K562 (cell line): ENCODE data around the gene CUTC. TPM values are rescaled to one million over a fixed set of nuclear protein-coding genes. Genes with fewer than 3 reads are reported as not detected.

Source experiments
- ATAC-seq: fragments of 200-7000 bp; cut with Tn5 transposase; 3 replicates; pipeline ENCODE4 v1.9.1; 2020; ENCODE audit warnings: moderate library complexity
- BruUV-seq: library from RNA; stranded (reverse); fragments of 400-500 nt; replicated peaks from 2 replicates; lab custom pipeline; 2021; lab: Mats Ljungman, UMichigan
- CTCF ChIA-PET: fragments of 300-600 bp; formaldehyde crosslinking; extraction: SDS; loops from one replicate; lab custom pipeline; 2021; ENCODE audit warnings: low intra/inter-chr PET ratio; lab: Yijun Ruan, JAX
- POLR2A ChIA-PET: fragments of 300-600, 350-650 bp; sonication (Branson Sonifier 250); formaldehyde crosslinking; extraction: SDS; loops from one replicate; lab custom pipeline; 2021; ENCODE audit warnings: antibody characterized with exemption, inconsistent platforms; lab: Yijun Ruan, JAX
- DNase-seq, 4 experiments: peaks; one replicate each; pipeline versions ENCODE4 v3.0.0 to v3.0.0-alpha.2; 2011 to 2018; ENCODE audit warnings: low spot score in 3 of 4, mixed read lengths in 3 of 4; ENCODE audit errors: extremely low read depth in 1 of 4
- FAIRE-seq: peaks from 2 replicates; lab custom pipeline; 2011; peaks lifted over from hg19 to GRCh38; lab: Jason Lieb, UNC
- H2AFZ ChIP-seq: 2 replicates; pipeline ENCODE4 v1.6.0; 2011; ENCODE audit warnings: low read depth, low read length, control low read depth, inconsistent platforms
- H3K27ac ChIP-seq: fragments of 200-600 bp; 3 replicates; pipeline ENCODE4 v1.8.0; 2011; ENCODE audit warnings: low read depth, mild to moderate bottlenecking, control low read depth, inconsistent platforms, low read length, moderate library complexity, mixed read lengths; ENCODE audit errors: extremely low read depth
- H3K27me3 ChIP-seq, 2 experiments: fragments of 300-600 bp in 1 of 2; 2 replicates in 1 of 2; 3 replicates in 1 of 2; pipeline versions ENCODE4 v1.6.0 to v1.8.0; 2011; ENCODE audit warnings: inconsistent platforms in 2 of 2, low read length in 2 of 2, mild to moderate bottlenecking in 1 of 2, mixed read lengths in 1 of 2, moderate library complexity in 1 of 2; ENCODE audit not compliant: control insufficient read depth in 2 of 2, insufficient read depth in 2 of 2
- H3K36me3 ChIP-seq: fragments of 300-600 bp; 3 replicates; pipeline ENCODE4 v1.8.0; 2011; ENCODE audit warnings: mild to moderate bottlenecking, low read length, inconsistent platforms; ENCODE audit not compliant: control insufficient read depth, insufficient read depth
- H3K4me1 ChIP-seq, 2 experiments: fragments of 200-600 bp in 1 of 2; replicated peaks in 1 of 2; 2 replicates in 1 of 2; 3 replicates in 1 of 2; pipeline versions ENCODE4 v1.5.1 to v1.8.0; 2011; ENCODE audit warnings: inconsistent platforms in 2 of 2, low read length in 2 of 2, mild to moderate bottlenecking in 1 of 2, mixed read lengths in 1 of 2, moderate library complexity in 1 of 2; ENCODE audit not compliant: control insufficient read depth in 2 of 2, insufficient read depth in 2 of 2
- H3K4me2 ChIP-seq: 2 replicates; pipeline ENCODE4 v1.6.1; 2011; ENCODE audit warnings: low read length, control low read depth, inconsistent platforms, mixed read lengths; ENCODE audit not compliant: insufficient read depth
- H3K4me3 ChIP-seq: fragments of 200-600 bp; sonication (generic), shearing (Covaris generic); 2 replicates; pipeline ENCODE4 v1.5.1; 2016; ENCODE audit warnings: control low read depth, inconsistent platforms
- H3K79me2 ChIP-seq: fragments of 200-600 bp; 3 replicates; pipeline ENCODE4 v1.8.0; 2011; ENCODE audit warnings: low read length, inconsistent platforms; ENCODE audit not compliant: control insufficient read depth, insufficient read depth
- H3K9ac ChIP-seq, 2 experiments: 2 replicates each; pipeline versions ENCODE4 v1.6.0 to v1.6.1; 2011; ENCODE audit warnings: low read depth in 2 of 2, low read length in 2 of 2, control low read depth in 1 of 2, inconsistent platforms in 1 of 2, mild to moderate bottlenecking in 1 of 2, mixed read lengths in 1 of 2; ENCODE audit not compliant: insufficient read depth in 1 of 2
- H3K9me1 ChIP-seq: one replicate; pipeline ENCODE4 v1.6.0; 2011; ENCODE audit warnings: inconsistent platforms, mild to moderate bottlenecking, low read length, moderate library complexity; ENCODE audit not compliant: control insufficient read depth, insufficient read depth
- H3K9me3 ChIP-seq: replicated peaks from 2 replicates; pipeline ENCODE4 v1.5.1; 2011; ENCODE audit warnings: low read depth, low read length, inconsistent platforms; ENCODE audit not compliant: control insufficient read depth, insufficient read depth
- H4K20me1 ChIP-seq: replicated peaks from 2 replicates; pipeline ENCODE4 v1.6.1; 2011; ENCODE audit warnings: low read length, inconsistent platforms, mixed read lengths; ENCODE audit not compliant: control insufficient read depth, insufficient read depth
- BRCA1 ChIP-seq, 2 experiments: fragments of 450-650 bp in 1 of 2; sonication (generic) in 1 of 2; formaldehyde crosslinking in 1 of 2; IDR thresholded peaks; 2 replicates each; pipeline versions ENCODE4 v1.5.0 to v1.6.1; 2017 to 2020; ENCODE audit warnings: mild to moderate bottlenecking in 1 of 2, missing genetic modification reagents in 1 of 2
- ETS2 ChIP-seq: IDR thresholded peaks from 2 replicates; pipeline ENCODE4 v1.6.1; 2016; ENCODE audit warnings: borderline replicate concordance, missing genetic modification characterization, mild to moderate bottlenecking, moderate library complexity, missing compliant biosample characterization; ENCODE audit not compliant: poor library complexity, severe bottlenecking
- MLX ChIP-seq, 2 experiments: fragments of 450-650 bp in 1 of 2; sonication (generic) in 1 of 2; formaldehyde crosslinking; conservative IDR thresholded peaks; 2 replicates each; pipeline versions ENCODE4 v1.4.0 to v1.8.1; 2020 to 2022; ENCODE audit warnings: mild to moderate bottlenecking in 1 of 2, missing genetic modification reagents in 1 of 2
- NCOR1 ChIP-seq: fragments of 450-650 bp; IDR thresholded peaks from 2 replicates; pipeline ENCODE4 v1.6.1; 2016; ENCODE audit warnings: mild to moderate bottlenecking, moderate library complexity
- RAD21 ChIP-seq, 2 experiments: fragments of 250-450 bp in 1 of 2; fragments of 450-650 bp in 1 of 2; sonication (Bioruptor Pico) in 1 of 2; formaldehyde crosslinking in 1 of 2; IDR thresholded peaks in 1 of 2; conservative IDR thresholded peaks in 1 of 2; 2 replicates each; pipeline versions ENCODE4 v1.4.0 to v1.8.0; 2020 to 2022; ENCODE audit warnings: mild to moderate bottlenecking in 2 of 2, moderate library complexity in 1 of 2
- RHOXF2B ChIP-seq: fragments of 250-450 bp; sonication (Bioruptor Pico); conservative IDR thresholded peaks from 2 replicates; pipeline ENCODE4 v1.5.1; 2021
- SMC3 ChIP-seq: conservative IDR thresholded peaks from 2 replicates; pipeline ENCODE4 v1.6.1; 2011; ENCODE audit warnings: low read depth, low read length, improper control_type of control experiment; ENCODE audit not compliant: insufficient read depth
- STAT5B ChIP-seq: fragments of 250-450 bp; sonication (Bioruptor Pico); IDR thresholded peaks from 2 replicates; pipeline ENCODE4 v1.8.0; 2021; ENCODE audit warnings: mild to moderate bottlenecking, inconsistent platforms
- ZNF316 ChIP-seq: fragments of 450-650 bp; IDR thresholded peaks from 2 replicates; pipeline ENCODE4 v1.6.1; 2016
- in situ Hi-C: fragments of 300-500 bp; cut with MboI; formaldehyde crosslinking; loops from 4 replicates; pipeline ENCODE4 v1.15.0; 2018; ENCODE audit warnings: inconsistent platforms, mixed read lengths
- intact Hi-C: fragments of 100-400 bp; cut with micrococcal nuclease; formaldehyde crosslinking; loops from 2 replicates; pipeline ENCODE4 v1.14.2; 2022
- polyA plus RNA-seq, 8 experiments: library from polyadenylated mRNA; depleted of rRNA in 4 of 8; stranded (reverse) in 5 of 8; unstranded in 3 of 8; fragments of >200 nt; fragmentation: Nextera tagmentation in 2 of 8; fragmentation: Illumina TruSeq in 1 of 8; extraction: Ambion mirVana in 2 of 8; extraction: Trizol in 1 of 8; gene quantifications; 2 replicates each; pipeline versions ENCODE4 v1.2.1 to v1.2.3, GENCODE V29; 2011 to 2014; ENCODE audit warnings: inconsistent platforms in 1 of 8, missing spikeins in 1 of 8
- total RNA-seq, 7 experiments: library from RNA; depleted of rRNA in 6 of 7; stranded (reverse); fragments of >200 nt in 6 of 7; fragmentation: Illumina TruSeq in 2 of 7; extraction: Trizol in 2 of 7; gene quantifications; 2 replicates each; pipeline versions ENCODE4 v1.2.1 to v1.2.3, GENCODE V29; 2011 to 2021; ENCODE audit warnings: low replicate concordance in 1 of 7
- TF ChIP-seq, protein P1 (sequence below): conservative IDR thresholded peaks from 2 replicates; pipeline ENCODE4 v1.6.1; 2011; ENCODE audit warnings: low read depth, mild to moderate bottlenecking, low read length; ENCODE audit not compliant: control insufficient read depth
- TF ChIP-seq, protein P2 (sequence below): fragments of 450-650 bp; formaldehyde crosslinking; IDR thresholded peaks from 2 replicates; pipeline ENCODE4 v1.4.0; 2020; ENCODE audit warnings: mild to moderate bottlenecking, moderate library complexity

Gene CUTC
- total and polyA plus RNA-seq, 9 of the 15 experiments (the other 6 are each of a cell fraction or from before 2014, with no cell fraction given): 18.6 to 69.3 (median 32.3) TPM

GRCh38 chr10:99711129-99711719, 20.8 kb upstream of the CUTC start:
- peak; percentile 89 for ATAC-seq
- POLR2A ChIA-PET: no interaction called here
- TF ChIP-seq BRCA1 (IDR thresholded peaks at IDR 0.05) (no peak), BRCA1 (CRISPR knock-in tag; IDR thresholded peaks at IDR 0.05) (no peak), STAT5B (no peak), ZNF316 (peak; percentile 26; the same call in 1 of the 2 replicates), MLX (CRISPR knock-in tag; conservative IDR thresholded peaks at IDR 0.05) (no peak), RAD21 (CRISPR knock-in tag; conservative IDR thresholded peaks at IDR 0.05 in 1 of 2, IDR thresholded peaks at IDR 0.05 in 1 of 2) (peak; percentile 72 to 81), RHOXF2B (CRISPR knock-in tag) (no peak), NCOR1 (no peak), ETS2 (no peak), SMC3 (peak; percentile 64)
- TF ChIP-seq, protein P1, sequence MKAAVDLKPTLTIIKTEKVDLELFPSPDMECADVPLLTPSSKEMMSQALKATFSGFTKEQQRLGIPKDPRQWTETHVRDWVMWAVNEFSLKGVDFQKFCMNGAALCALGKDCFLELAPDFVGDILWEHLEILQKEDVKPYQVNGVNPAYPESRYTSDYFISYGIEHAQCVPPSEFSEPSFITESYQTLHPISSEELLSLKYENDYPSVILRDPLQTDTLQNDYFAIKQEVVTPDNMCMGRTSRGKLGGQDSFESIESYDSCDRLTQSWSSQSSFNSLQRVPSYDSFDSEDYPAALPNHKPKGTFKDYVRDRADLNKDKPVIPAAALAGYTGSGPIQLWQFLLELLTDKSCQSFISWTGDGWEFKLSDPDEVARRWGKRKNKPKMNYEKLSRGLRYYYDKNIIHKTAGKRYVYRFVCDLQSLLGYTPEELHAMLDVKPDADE: no peak
- TF ChIP-seq, protein P2, sequence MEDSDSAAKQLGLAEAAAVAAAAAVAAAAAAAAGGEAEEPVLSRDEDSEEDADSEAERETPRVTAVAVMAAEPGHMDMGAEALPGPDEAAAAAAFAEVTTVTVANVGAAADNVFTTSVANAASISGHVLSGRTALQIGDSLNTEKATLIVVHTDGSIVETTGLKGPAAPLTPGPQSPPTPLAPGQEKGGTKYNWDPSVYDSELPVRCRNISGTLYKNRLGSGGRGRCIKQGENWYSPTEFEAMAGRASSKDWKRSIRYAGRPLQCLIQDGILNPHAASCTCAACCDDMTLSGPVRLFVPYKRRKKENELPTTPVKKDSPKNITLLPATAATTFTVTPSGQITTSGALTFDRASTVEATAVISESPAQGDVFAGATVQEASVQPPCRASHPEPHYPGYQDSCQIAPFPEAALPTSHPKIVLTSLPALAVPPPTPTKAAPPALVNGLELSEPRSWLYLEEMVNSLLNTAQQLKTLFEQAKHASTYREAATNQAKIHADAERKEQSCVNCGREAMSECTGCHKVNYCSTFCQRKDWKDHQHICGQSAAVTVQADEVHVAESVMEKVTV (CRISPR knock-in tag): peak; percentile 63

More at GRCh38 chr10:99711129-99711719, 20.8 kb upstream of the CUTC start:
- H3K9me3 ChIP-seq: no peaks in the 10 kb centered on the region
- CTCF ChIA-PET: interaction anchor here (0.6 to 1.9 kb wide), 2 partner anchors 81 to 151 kb away, joined by 3 to 9 read pairs; no protein-coding TSS in a partner anchor
- no TSS peak for BruUV-seq
- no peak overlapping the region for H3K27ac ChIP-seq
- in situ Hi-C loops (loop anchor here (5.0 to 25.0 kb wide), 3 partner anchors 94 to 274 kb away; partner anchors contain the start of gene GOT1), intact Hi-C loops (loop anchor here (1.0 to 10.0 kb wide), 3 partner anchors 81 to 276 kb away; partner anchors contain the start of gene GOT1)
- H3K9ac ChIP-seq: no peak overlapping the region
- no peaks in the 10 kb centered on the region for H3K9me1 ChIP-seq
- no peak overlapping the region for H3K4me3 ChIP-seq
- peaks cover 0 to 31% of the 10 kb centered on the region in 2 experiments; a peak in 3 of 5 replicates for H3K4me1 ChIP-seq
- peak; percentile 29 to 68 (median 38) for DNase-seq
- H4K20me1 ChIP-seq: no peaks in the 10 kb centered on the region
- H3K27me3 ChIP-seq: no peaks in the 10 kb centered on the region
- H3K79me2 ChIP-seq: no peaks in the 10 kb centered on the region
- no peak overlapping the region for H2AFZ ChIP-seq
- FAIRE-seq: peak; percentile 78
- H3K4me2 ChIP-seq: no peak overlapping the region
- peaks cover 40% of the 10 kb centered on the region; the same call in 2 of the 3 replicates for H3K36me3 ChIP-seq
